NCI-H146 treated with DMSO at 0.1 percent for 48 hours (cell line): Measurements from ENCODE around the gene SLC24A3.

Experiments used
- DNase-seq: peaks from one replicate; lab custom pipeline; 2025; ENCODE audit not compliant: unreplicated experiment; lab: John Stamatoyannopoulos, UW

SLC24A3 gene

GRCh38 chr20:19236371-19237055, 24.1 kb downstream of the SLC24A3 start:
- no peak for DNase-seq

GRCh38 chr20:19241440-19241839, 29.0 kb downstream of the SLC24A3 start:
- no peak for DNase-seq

- no peak for DNase-seq
Measured at GRCh38 chr20:19244291-19244690, 31.8 kb downstream of the SLC24A3 start.

GRCh38 chr20:19249106-19249879, 36.9 kb downstream of the SLC24A3 start:
- no peak for DNase-seq

GRCh38 chr20:19250346-19250745, 37.9 kb downstream of the SLC24A3 start:
- DNase-seq = no peak

- DNase-seq = no peak
Measured at GRCh38 chr20:19251506-19251905, 39.1 kb downstream of the SLC24A3 start.

- no peak for DNase-seq
Measured at GRCh38 chr20:19251958-19252357, 39.5 kb downstream of the SLC24A3 start.

GRCh38 chr20:19252451-19253120, 40.1 kb downstream of the SLC24A3 start:
- no peak for DNase-seq

- no peak for DNase-seq
Measured at GRCh38 chr20:19253316-19253715, 40.9 kb downstream of the SLC24A3 start.

GRCh38 chr20:19253916-19254820, 41.7 kb downstream of the SLC24A3 start:
- no peak for DNase-seq

GRCh38 chr20:19254956-19255355, 42.5 kb downstream of the SLC24A3 start:
- no peak for DNase-seq

- DNase-seq = no peak
Measured at GRCh38 chr20:19256085-19256484, 43.6 kb downstream of the SLC24A3 start.

GRCh38 chr20:19256906-19257595, 44.6 kb downstream of the SLC24A3 start:
- DNase-seq = no peak

GRCh38 chr20:19257865-19258264, 45.4 kb downstream of the SLC24A3 start:
- peak; percentile 1 for DNase-seq

GRCh38 chr20:19259141-19259591, 46.7 kb downstream of the SLC24A3 start:
- DNase-seq = no peak

GRCh38 chr20:19260412-19261090, 48.1 kb downstream of the SLC24A3 start:
- DNase-seq = no peak

GRCh38 chr20:19264191-19264590, 51.7 kb downstream of the SLC24A3 start:
- no peak for DNase-seq

- DNase-seq = no peak
Measured at GRCh38 chr20:19265646-19266374, 53.4 kb downstream of the SLC24A3 start.

GRCh38 chr20:19268426-19268825, 56.0 kb downstream of the SLC24A3 start:
- no peak for DNase-seq
